HG02588 (cell line): Measurements from ENCODE around the gene BNC2.

Experiments used
- ATAC-seq: cut with Tn5 transposase; IDR thresholded peaks from one replicate; pipeline ENCODE4 v1.9.1; 2021; ENCODE audit warnings: mild to moderate bottlenecking, moderate library complexity; ENCODE audit not compliant: unreplicated experiment

The BNC2 gene

GRCh38 chr9:16431666-16432392 lies 438.6 kb downstream of the BNC2 start:
- ATAC-seq = no peak

- no peak for ATAC-seq
These were observed 440.8 kb downstream of the BNC2 start for GRCh38 chr9:16429671-16430070.

DNA sequence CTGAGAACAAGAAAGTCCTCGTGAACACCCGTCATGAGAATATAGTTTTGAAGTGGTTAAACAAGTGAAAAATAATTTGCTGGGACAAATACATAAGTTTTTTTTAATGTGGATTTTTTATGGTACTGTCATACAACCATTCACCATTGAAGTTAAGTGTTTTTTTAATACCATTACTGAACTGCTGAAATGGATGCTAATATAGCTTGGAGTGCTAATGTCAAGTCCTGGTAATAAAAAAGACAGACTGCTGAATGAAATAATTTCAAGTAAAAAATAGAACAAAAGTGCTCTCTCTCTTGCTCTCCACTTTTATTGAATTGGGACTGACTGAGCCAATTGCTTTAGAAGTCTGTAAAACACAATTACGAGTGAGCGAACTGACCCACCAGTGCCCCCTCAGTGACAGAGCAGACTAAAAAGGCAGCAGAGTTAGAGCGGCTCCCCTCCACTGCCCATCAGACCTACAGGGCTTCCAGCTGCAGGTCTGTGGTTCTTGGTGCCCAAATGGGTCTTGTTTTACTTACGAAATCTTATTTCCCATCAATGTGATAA lies 442.5 kb downstream of the BNC2 start:
- no peak for ATAC-seq

DNA sequence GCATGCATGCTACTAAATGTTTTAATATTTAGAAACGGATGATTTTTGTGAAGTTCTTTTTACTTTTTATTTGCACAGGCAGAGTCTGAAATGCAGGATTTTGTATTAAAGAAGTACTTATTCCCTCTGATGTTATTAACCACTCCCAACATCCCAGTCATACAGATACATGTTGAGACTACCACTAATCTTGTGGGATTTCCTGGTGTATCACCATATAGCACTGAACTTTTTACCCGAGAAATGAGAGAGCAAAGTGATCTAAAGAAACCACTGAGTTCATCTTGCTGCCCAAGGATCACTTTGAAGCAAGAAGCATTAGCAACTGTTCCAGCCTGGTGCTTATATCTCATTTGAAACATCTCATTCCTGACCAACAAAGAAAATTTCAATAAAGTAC lies 443.8 kb downstream of the BNC2 start:
- ATAC-seq = no peak

DNA sequence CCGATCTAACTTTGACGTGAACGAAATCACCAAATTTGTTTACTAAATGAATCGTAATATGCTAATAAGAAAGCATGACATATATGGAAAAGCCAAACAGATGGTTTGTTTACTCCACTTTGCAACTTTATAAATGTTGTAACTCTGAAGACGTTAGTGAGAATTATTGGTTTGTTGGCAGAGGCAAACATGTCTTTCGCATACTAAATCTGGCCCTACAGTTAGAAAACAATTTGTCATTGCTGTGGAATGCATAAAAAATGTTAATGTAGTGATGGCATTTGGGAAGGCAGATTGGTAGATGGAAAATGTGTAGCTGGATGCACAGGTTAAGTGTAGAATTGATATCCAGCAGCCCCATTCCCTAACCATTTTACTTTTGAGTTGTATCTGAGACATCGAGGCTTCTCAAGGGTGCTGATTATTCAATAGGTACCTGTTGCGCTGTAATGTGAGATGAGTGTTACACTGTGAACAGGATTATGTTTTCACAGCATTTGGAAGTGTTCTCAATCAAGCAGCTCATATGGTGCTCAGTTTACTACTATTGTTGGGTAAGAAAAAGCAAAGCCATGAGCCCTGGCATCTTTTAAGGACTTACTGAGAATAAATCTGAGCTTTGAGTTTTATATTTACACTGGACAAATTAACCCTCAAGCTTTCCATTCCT lies 444.8 kb downstream of the BNC2 start:
- ATAC-seq = no peak

GRCh38 chr9:16422114-16422513 lies 448.4 kb downstream of the BNC2 start:
- ATAC-seq = no peak

DNA sequence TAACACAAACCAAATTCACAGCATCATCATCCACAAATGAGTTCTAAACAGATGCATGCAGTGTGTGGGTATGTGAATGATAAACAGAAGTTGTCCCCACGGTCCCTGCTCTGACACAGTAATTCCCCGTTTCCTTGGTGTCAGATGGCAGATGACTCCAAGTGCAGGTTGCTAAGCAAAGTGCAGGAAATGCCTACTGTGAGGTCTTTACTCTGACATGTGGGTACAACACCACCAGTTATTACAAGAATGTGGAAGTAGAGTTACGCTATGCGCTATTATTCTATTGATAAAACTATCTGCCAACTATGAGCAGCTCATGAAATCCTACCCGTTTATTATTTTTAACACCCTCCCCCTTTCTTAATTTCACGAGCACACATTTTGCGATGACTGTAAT lies 448.9 kb downstream of the BNC2 start:
- no peak for ATAC-seq

GRCh38 chr9:16419124-16419523 lies 451.3 kb downstream of the BNC2 start:
- ATAC-seq = no peak

- no peak for ATAC-seq
These were observed 451.7 kb downstream of the BNC2 start for GRCh38 chr9:16418721-16419120.

DNA sequence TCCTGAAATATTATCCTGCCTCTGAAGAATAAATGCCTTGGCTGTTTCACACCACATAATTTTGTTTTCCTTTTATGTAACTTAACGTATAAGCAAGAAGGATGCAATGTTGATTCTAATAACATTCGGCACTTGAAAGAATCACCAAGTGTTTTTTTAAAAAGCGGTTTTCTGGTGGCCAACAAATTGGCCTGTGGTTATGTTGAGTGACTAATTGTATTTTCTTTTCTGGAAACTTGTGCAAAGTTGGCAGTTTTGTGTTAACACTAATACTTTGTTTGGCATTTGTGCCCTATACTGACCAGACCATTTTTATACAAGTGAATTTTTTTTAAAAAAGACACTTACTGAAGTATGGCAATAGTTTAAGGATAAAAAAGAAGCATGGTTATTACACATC lies 452.7 kb downstream of the BNC2 start:
- ATAC-seq = no peak

- no peak for ATAC-seq
These were observed 453.3 kb downstream of the BNC2 start for GRCh38 chr9:16417161-16417560.

GRCh38 chr9:16414451-16414850 lies 456.0 kb downstream of the BNC2 start:
- no peak for ATAC-seq

- ATAC-seq = no peak
These were observed 456.9 kb downstream of the BNC2 start for GRCh38 chr9:16413509-16414016.

GRCh38 chr9:16412740-16413139 lies 457.7 kb downstream of the BNC2 start:
- ATAC-seq = no peak

DNA sequence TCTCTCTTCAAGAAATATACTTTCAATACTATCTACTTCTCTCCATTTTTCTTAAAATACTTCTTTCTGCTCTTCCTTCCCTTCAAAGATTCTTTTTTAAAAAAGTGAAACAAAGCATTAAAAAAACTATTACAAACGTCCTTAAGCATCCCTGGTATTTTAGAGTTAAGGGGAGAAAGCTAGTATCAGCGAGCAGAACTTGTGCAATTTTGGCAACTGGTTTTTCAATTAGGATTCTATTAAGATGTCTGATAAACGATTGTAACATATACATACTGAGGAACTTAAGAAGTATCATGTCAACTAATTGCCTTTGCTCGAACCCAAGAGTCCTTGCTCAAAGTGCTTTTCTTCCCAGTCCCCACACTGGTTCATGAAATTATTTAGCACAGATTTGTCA lies 459.2 kb downstream of the BNC2 start:
- ATAC-seq = no peak

- no peak for ATAC-seq
These were observed 459.7 kb downstream of the BNC2 start for GRCh38 chr9:16410601-16411280.

GRCh38 chr9:16407617-16408016 lies 462.9 kb downstream of the BNC2 start:
- no peak for ATAC-seq

- ATAC-seq = no peak
These were observed 463.8 kb downstream of the BNC2 start for GRCh38 chr9:16406526-16407225.

GRCh38 chr9:16405421-16405820 lies 465.0 kb downstream of the BNC2 start:
- ATAC-seq = no peak

DNA sequence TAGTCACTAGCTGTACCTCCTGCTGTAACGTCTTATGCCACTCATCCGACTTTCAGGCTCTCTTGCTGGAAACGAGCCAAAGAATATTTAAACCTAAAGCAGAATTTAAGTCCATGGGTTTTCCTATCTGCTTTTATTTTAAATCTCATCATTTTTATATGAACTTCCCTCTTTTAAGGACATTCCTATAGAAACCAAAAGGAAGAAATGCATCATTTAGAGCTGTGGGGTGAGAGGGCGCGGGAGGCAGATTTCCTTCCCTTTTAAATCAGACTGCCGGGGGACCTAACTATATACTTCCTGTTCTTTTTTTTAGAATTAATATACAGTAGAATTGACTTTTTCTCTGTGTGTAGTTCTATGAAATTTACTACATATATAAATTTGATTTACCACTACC lies 468.8 kb downstream of the BNC2 start:
- no peak for ATAC-seq

DNA sequence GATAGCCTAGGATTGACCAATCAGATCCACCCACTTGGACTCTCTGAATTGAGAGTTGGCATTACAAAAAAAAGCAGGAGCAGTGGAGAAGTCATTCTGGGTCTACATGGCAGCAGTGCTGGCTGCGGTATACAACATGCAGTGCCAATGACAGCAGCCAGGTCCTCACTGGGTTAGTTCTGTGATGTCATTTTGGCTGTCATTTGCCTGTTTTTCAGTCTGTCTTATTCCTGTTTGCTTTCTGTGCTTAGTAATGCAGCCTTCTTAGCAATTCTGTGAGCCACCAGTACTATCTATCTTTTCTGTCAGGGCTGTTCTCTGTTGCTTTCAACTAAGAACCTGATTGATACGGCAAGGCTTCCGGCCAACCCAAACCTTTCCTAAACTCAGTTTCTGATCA lies 471.8 kb downstream of the BNC2 start:
- ATAC-seq = no peak
